Placental epithelial cell (primary cell): ENCODE results near the gene TTC38. TPM values are rescaled to one million over a fixed set of nuclear protein-coding genes. Genes with fewer than 3 reads are reported as not detected.

Experiments used
- total RNA-seq: library from RNA; depleted of rRNA; stranded (reverse); fragments of >200 nt; gene quantifications from 2 replicates; pipeline ENCODE4 v1.2.3, GENCODE V29; 2012

Gene TTC38
- 24.7 and 35.2 TPM in 2 replicates for total RNA-seq

DNA sequence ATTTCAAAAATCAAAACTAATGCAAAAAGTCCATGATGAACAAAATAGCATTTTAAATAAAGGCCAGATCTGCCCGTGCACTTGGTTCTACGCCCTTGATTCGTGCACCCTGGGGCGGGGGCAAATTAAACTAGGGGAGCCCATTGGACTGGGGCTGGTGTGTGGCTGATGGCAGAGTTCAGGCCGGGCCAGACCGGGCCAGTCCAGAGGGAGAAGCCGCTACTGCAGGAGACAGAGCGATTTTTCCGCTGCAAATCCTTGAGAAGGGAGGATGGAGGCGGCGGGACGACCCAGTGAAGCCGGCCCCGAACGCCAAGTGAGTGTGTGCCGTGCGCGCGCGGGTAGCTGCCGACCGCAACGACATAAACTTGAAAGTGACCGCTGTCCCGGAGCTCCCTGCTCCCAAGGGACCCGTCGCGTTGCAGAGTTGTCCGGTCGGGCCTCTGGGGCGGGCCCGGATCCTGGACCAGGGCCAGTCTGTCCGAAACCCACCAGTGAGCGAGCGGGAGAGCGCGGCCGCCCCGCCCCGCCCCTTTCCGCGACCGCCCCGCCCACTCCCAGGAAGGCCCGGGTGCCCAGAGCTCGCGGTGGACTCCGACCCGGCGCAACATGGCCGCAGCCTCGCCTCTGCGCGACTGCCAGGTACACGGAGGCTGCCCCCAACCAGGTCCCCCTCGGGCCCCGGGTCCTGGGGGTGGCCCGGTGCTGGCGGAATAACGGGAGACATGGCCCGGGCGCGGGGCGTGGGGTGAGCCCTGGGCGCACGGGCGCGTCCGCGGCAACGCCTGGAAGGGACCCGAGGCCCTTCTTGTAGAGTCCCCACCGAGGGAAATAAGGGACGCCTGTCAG is at the start of gene TTC38:
TSS of gene TTC38 (plus strand) at position 578 of the 849 bp plus-strand sequence. CDS start at position 610, 32 bp downstream.

DNA sequence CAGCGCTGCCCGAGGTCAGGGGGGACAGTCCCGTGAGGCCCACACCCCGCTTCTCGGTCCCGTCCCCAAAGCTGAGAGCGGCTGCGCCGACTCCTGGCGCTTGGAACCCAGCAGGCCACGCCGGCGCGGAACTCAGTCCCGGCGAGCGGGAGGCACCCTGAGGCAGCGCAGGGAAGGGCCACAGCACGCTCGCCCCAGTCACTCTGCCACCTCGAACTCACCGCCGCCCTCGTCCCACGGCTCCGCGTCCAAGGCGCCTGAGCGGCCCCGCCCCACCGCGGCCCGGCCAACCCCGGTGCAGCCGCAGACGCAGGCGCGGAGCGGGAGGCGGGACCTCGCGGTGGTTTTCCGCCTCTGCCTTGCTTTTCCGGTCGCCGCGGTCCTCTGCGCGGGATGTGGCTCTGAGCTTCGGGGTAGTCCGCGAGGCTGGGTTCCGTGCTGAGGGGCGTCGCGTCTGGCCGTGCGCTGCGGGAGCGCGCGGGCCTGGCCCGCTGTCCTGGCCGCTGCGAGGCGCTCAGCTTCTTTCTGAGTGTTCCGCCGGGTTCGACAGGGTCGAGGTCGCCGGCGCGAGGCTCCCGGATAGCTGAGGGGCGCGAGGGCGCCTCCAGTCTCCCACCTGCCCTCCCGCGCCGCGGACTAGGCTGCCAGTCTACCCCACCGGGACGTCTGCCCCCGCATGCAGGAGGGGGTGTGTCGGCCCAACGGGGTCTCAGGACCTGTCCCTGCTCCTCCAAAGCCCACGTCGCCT is 17.6 kb upstream of the TTC38 start, which contains the start of gene CDPF1:
TSS of gene CDPF1 (minus strand) at position 259 of the 748 bp plus-strand sequence. CDS start 2,009 bp downstream, outside the sequence.

DNA sequence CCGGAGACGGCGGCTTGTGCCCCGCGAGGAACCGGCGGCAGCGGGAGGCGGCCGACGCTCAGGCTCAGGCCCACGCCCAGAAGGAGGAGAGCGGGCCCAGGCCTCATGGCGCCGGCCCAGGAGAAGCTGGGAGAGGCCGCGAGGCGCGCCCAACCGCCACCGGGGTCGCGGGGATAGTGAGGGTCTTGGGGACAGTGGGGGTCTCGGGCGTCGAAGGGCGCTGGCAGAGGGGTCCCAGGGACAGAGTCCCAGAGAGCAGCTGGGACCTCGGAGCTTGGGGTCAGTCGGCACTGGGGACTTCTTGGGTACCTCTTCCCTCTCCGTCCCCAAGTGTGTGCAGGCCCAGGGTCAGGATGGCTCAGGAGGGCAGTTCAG is 4.6 kb upstream of the TTC38 start, which contains the start of gene PKDREJ:
TSS of gene PKDREJ (minus strand) at position 128 of the 375 bp plus-strand sequence. CDS start at position 107, 21 bp downstream.

DNA sequence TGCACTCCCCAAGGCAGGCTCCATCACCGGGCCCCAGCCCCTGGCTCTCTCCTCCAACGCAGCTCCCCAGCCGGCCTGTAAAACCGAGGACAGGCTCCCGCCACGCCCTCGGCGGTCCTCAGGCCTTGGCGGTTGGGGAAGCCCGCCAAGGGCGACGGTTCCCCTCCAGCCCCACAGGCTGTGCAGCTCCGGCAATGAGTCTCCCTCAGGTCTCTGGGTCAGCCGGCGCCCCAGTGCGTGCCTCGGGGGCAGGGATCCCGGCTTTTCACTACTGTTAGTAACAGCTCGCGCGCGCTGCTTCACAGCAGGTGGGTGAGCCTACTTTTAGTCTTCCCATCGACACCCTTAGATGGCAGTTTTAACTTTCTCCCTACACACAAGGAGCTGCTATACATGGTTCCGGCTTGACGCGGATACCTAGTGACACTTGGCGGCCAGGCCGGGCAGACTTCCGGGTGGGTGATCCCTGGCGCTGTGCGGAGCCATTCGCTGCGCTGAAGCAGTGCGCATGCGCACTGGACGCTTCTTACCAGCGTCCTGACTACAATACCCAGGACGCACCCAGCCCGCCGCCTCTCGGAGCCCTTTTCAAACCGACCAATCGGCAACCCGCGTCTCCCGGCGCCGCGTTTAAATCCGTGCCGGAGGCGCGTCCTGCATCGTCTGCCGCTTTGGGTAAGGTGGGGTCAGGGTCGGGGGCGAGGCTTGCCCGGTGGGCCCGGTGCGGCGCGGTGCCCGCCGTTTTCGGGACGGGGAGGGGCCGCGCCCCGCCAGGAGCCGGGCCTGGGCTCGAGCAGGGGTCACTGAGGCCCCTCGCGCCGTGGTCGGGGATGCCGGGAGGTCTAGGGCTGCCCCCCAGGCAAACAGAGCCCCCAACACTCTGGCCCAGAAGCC is 28.7 kb downstream of the TTC38 start, which contains the start of gene GTSE1:
TSS of gene GTSE1 (plus strand) at position 614 of the 894 bp plus-strand sequence. CDS start 531 bp downstream, outside the sequence.

DNA sequence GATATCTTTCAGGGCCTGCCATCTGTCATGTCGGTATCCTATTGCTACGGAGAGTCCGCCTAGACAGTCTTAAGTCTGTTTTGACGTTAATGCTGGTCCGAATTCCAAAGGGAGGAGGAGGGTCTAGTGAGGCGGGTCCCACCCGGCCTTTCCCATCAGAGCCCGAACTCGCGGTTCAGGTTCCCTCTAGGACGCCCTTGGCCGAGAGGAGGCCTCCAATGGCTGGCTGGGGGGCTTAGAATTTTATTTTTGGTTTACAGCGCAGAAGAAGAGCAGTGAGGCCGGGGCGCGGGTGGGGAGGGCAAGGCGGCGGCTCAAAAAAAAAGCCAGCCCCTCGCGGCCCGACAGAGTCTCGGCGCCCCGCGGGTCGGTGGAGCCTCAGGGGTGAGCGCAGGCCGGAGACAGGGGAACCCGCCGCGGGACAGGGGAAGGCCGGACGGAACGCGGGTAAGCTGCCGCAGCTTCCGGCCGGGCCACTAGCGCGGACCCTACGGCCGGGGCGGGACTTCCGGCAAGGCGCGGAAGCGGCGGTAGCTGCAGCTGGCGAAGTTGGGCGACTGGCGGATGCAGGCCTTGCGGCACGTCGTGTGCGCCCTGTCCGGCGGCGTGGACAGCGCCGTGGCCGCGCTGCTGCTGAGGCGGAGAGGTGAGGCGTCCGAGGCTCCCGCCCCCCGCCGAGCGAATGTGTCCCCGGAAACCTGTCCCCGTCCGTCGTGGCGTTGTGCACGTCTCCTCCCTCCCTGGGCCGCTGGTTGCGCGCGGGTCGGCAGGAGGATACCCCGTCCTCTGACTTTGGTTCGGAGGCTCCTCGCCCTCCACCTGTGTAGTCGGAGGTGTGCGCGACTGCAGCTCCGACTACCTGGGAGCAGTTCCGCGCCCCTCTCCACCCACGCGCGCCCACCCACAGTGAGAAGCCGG is 67.7 kb downstream of the TTC38 start, which contains the start of gene TRMU:
TSS of gene TRMU (plus strand) at position 514 of the 918 bp plus-strand sequence. CDS start at position 565, 51 bp downstream.

Other genes starting within 250 kb of the TTC38 start
- gene PPARA, start 117.5 kb upstream of the TTC38 start, total RNA-seq, result 27.9 and 30.6 TPM in 2 replicates
- 12.7 and 14.5 TPM in 2 replicates for gene CDPF1, start 17.7 kb upstream of the TTC38 start, total RNA-seq
- gene PKDREJ, start 4.7 kb upstream of the TTC38 start, total RNA-seq, result under 0.01 TPM in 2 replicates
- gene GTSE1, start 28.9 kb downstream of the TTC38 start, total RNA-seq, result 3.1 and 7.6 TPM in 2 replicates
- gene TRMU, start 67.7 kb downstream of the TTC38 start, total RNA-seq, result 19.2 and 30.6 TPM in 2 replicates